ENCODE results near the gene TMEM50B.

DNA sequence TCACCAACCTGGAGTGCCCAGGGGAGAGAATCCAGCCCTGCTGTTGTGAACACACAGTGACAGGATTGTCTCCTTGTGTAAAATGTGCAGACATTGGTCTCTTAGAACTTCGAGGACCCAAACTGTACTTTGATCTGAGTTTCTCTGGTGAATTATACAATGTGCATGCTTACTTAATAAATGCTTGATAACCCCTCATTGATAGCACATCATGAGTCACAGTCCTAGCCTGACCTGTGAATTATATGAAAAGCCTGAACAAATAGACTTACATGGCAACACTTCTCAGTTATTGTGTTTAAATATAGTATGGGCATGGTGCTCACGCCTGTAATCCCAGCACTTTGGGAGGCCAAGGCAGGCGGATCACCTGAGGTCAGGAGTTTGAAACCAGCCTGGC, 53.9 kb downstream of the TMEM50B start:
- TF ChIP-seq CTCF (IDR thresholded peaks at IDR 0.05) (no peak), POLR2A (IDR thresholded peaks at IDR 0.05) (no peak)
